ENCODE data around the gene TCN2. TPM values are rescaled to one million over a fixed set of nuclear protein-coding genes. Genes with fewer than 3 reads are reported as not detected.
"Not testable (repeated sequence)": the region's sequence is repeated elsewhere in the genome, so short reads cannot be mapped to it uniquely, and the experiment has no call there.

Gene TCN2
- total and polyA plus RNA-seq, 2 donors (not counting 1 experiment from before 2014, with no cell fraction given) = 7.1 to 10.8 TPM

- no peak overlapping the region for H3K4me3 ChIP-seq (replicated peaks in 1 of 4; ENCODE audit: control extremely low read depth in 1 of 4, insufficient read depth in 1 of 4, low read depth in 3 of 4, low read length in 4 of 4)
- no peak overlapping the region for H2AFZ ChIP-seq (ENCODE audit: low read length)
- no peak overlapping the region for H3K27ac ChIP-seq (ENCODE audit: insufficient read depth, low read length)
- no peaks in the 10 kb centered on the region for H3K79me2 ChIP-seq (ENCODE audit: control insufficient read depth, insufficient read depth, low read length)
- no peaks in the 10 kb centered on the region for H3K9me3 ChIP-seq (ENCODE audit: control insufficient read depth, insufficient read depth, low read depth, low read length)
- no peak overlapping the region for H3K9ac ChIP-seq (ENCODE audit: insufficient read depth, low read length)
- TF ChIP-seq, protein P1, sequence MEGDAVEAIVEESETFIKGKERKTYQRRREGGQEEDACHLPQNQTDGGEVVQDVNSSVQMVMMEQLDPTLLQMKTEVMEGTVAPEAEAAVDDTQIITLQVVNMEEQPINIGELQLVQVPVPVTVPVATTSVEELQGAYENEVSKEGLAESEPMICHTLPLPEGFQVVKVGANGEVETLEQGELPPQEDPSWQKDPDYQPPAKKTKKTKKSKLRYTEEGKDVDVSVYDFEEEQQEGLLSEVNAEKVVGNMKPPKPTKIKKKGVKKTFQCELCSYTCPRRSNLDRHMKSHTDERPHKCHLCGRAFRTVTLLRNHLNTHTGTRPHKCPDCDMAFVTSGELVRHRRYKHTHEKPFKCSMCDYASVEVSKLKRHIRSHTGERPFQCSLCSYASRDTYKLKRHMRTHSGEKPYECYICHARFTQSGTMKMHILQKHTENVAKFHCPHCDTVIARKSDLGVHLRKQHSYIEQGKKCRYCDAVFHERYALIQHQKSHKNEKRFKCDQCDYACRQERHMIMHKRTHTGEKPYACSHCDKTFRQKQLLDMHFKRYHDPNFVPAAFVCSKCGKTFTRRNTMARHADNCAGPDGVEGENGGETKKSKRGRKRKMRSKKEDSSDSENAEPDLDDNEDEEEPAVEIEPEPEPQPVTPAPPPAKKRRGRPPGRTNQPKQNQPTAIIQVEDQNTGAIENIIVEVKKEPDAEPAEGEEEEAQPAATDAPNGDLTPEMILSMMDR (conservative IDR thresholded peaks at IDR 0.05 in 1 of 2, IDR thresholded peaks at IDR 0.05 in 1 of 2; ENCODE audit: low read depth in 1 of 2, low read length in 2 of 2) = no peak
- DNase-seq (ENCODE audit: low read depth in 2 of 2) = no peak
- no peak overlapping the region for H3K4me2 ChIP-seq (ENCODE audit: extremely low read depth, insufficient read depth, low read length)
- H3K36me3 ChIP-seq (ENCODE audit: control insufficient read depth, insufficient read depth, low read length) = no peaks in the 10 kb centered on the region
- no peaks in the 10 kb centered on the region for H3K4me1 ChIP-seq (ENCODE audit: control insufficient read depth, extremely low read depth, insufficient read depth, low read length)
- no peaks in the 10 kb centered on the region for H3K27me3 ChIP-seq (ENCODE audit: control insufficient read depth, insufficient read depth, low read length)
- no peaks in the 10 kb centered on the region for H4K20me1 ChIP-seq (ENCODE audit: control insufficient read depth, extremely low read depth, insufficient read depth, low read length)
These were observed 66.2 kb downstream of the TCN2 start for GRCh38 chr22:30673136-30673535.

GRCh38 chr22:30674482-30674881, 67.5 kb downstream of the TCN2 start:
- Histone ChIP-seq H3K79me2 (ENCODE audit: control insufficient read depth, insufficient read depth, low read length) (no peaks in the 10 kb centered on the region), H3K4me3 (replicated peaks in 1 of 4; ENCODE audit: control extremely low read depth in 1 of 4, insufficient read depth in 1 of 4, low read depth in 3 of 4, low read length in 4 of 4) (no peak overlapping the region), H3K4me1 (ENCODE audit: control insufficient read depth, extremely low read depth, insufficient read depth, low read length) (no peaks in the 10 kb centered on the region), H3K4me2 (ENCODE audit: extremely low read depth, insufficient read depth, low read length) (no peak overlapping the region), H3K36me3 (ENCODE audit: control insufficient read depth, insufficient read depth, low read length) (no peaks in the 10 kb centered on the region), H4K20me1 (ENCODE audit: control insufficient read depth, extremely low read depth, insufficient read depth, low read length) (no peaks in the 10 kb centered on the region), H3K9me3 (ENCODE audit: control insufficient read depth, insufficient read depth, low read depth, low read length) (no peaks in the 10 kb centered on the region), H3K27ac (ENCODE audit: insufficient read depth, low read length) (no peak overlapping the region), H3K9ac (ENCODE audit: insufficient read depth, low read length) (no peak overlapping the region), H2AFZ (ENCODE audit: low read length) (no peak overlapping the region), H3K27me3 (ENCODE audit: control insufficient read depth, insufficient read depth, low read length) (no peaks in the 10 kb centered on the region)
- no peak for DNase-seq (ENCODE audit: low read depth in 2 of 2)
- TF ChIP-seq, protein P1 (conservative IDR thresholded peaks at IDR 0.05 in 1 of 2, IDR thresholded peaks at IDR 0.05 in 1 of 2; ENCODE audit: low read depth in 1 of 2, low read length in 2 of 2) = no peak
- TF ChIP-seq EZH2 (IDR thresholded peaks at IDR 0.05; ENCODE audit: low read length, missing control alignments) = no peak

GRCh38 chr22:30675436-30675835, 68.5 kb downstream of the TCN2 start:
- H3K4me1 ChIP-seq (ENCODE audit: control insufficient read depth, extremely low read depth, insufficient read depth, low read length) = no peaks in the 10 kb centered on the region
- TF ChIP-seq EZH2 (IDR thresholded peaks at IDR 0.05; ENCODE audit: low read length, missing control alignments) = no peak
- TF ChIP-seq, protein P1 (conservative IDR thresholded peaks at IDR 0.05 in 1 of 2, IDR thresholded peaks at IDR 0.05 in 1 of 2; ENCODE audit: low read depth in 1 of 2, low read length in 2 of 2) = no peak
- H3K9ac ChIP-seq (ENCODE audit: insufficient read depth, low read length) = no peak overlapping the region
- H3K4me3 ChIP-seq (replicated peaks in 1 of 4; ENCODE audit: control extremely low read depth in 1 of 4, insufficient read depth in 1 of 4, low read depth in 3 of 4, low read length in 4 of 4) = no peak overlapping the region
- no peak overlapping the region for H2AFZ ChIP-seq (ENCODE audit: low read length)
- no peak overlapping the region for H3K4me2 ChIP-seq (ENCODE audit: extremely low read depth, insufficient read depth, low read length)
- H4K20me1 ChIP-seq (ENCODE audit: control insufficient read depth, extremely low read depth, insufficient read depth, low read length) = no peaks in the 10 kb centered on the region
- no peak overlapping the region for H3K27ac ChIP-seq (ENCODE audit: insufficient read depth, low read length)
- no peaks in the 10 kb centered on the region for H3K79me2 ChIP-seq (ENCODE audit: control insufficient read depth, insufficient read depth, low read length)
- no peaks in the 10 kb centered on the region for H3K36me3 ChIP-seq (ENCODE audit: control insufficient read depth, insufficient read depth, low read length)
- H3K9me3 ChIP-seq (ENCODE audit: control insufficient read depth, insufficient read depth, low read depth, low read length) = no peaks in the 10 kb centered on the region
- no peaks in the 10 kb centered on the region for H3K27me3 ChIP-seq (ENCODE audit: control insufficient read depth, insufficient read depth, low read length)
- no peak for DNase-seq (ENCODE audit: low read depth in 2 of 2)

GRCh38 chr22:30676565-30676964, 69.6 kb downstream of the TCN2 start:
- not testable (repeated sequence) for H2AFZ ChIP-seq (ENCODE audit: low read length); H3K79me2 ChIP-seq (ENCODE audit: control insufficient read depth, insufficient read depth, low read length); H3K9me3 ChIP-seq (ENCODE audit: control insufficient read depth, insufficient read depth, low read depth, low read length); H3K4me1 ChIP-seq (ENCODE audit: control insufficient read depth, extremely low read depth, insufficient read depth, low read length); H3K36me3 ChIP-seq (ENCODE audit: control insufficient read depth, insufficient read depth, low read length); H3K4me3 ChIP-seq (replicated peaks in 1 of 4; ENCODE audit: control extremely low read depth in 1 of 4, insufficient read depth in 1 of 4, low read depth in 3 of 4, low read length in 4 of 4); DNase-seq (ENCODE audit: low read depth in 2 of 2); H3K27ac ChIP-seq (ENCODE audit: insufficient read depth, low read length); H3K27me3 ChIP-seq (ENCODE audit: control insufficient read depth, insufficient read depth, low read length); H4K20me1 ChIP-seq (ENCODE audit: control insufficient read depth, extremely low read depth, insufficient read depth, low read length); H3K4me2 ChIP-seq (ENCODE audit: extremely low read depth, insufficient read depth, low read length); H3K9ac ChIP-seq (ENCODE audit: insufficient read depth, low read length)
